ENCODE measurements around the gene ELFN1.

ELFN1 gene

GRCh38 chr7:1758028-1758858 is 88.2 kb downstream of the ELFN1 start:
- no peak for TF ChIP-seq GATA3 (IDR thresholded peaks at IDR 0.05; ENCODE audit: low read depth, low read length)
- TF ChIP-seq GATA2 (IDR thresholded peaks at IDR 0.05; ENCODE audit: low read depth, low read length): no peak

GRCh38 chr7:1758859-1759521 is 88.9 kb downstream of the ELFN1 start:
- TF ChIP-seq GATA3 (IDR thresholded peaks at IDR 0.05; ENCODE audit: low read depth, low read length) (no peak), GATA2 (IDR thresholded peaks at IDR 0.05; ENCODE audit: low read depth, low read length) (no peak)

GRCh38 chr7:1761097-1761496 is 91.0 kb downstream of the ELFN1 start:
- TF ChIP-seq GATA2 (IDR thresholded peaks at IDR 0.05; ENCODE audit: low read depth, low read length) (no peak), GATA3 (IDR thresholded peaks at IDR 0.05; ENCODE audit: low read depth, low read length) (no peak)

- TF ChIP-seq GATA2 (IDR thresholded peaks at IDR 0.05; ENCODE audit: low read depth, low read length): no peak
- TF ChIP-seq GATA3 (IDR thresholded peaks at IDR 0.05; ENCODE audit: low read depth, low read length): no peak
Observed at GRCh38 chr7:1761774-1762173, 91.7 kb downstream of the ELFN1 start.

- TF ChIP-seq GATA2 (IDR thresholded peaks at IDR 0.05; ENCODE audit: low read depth, low read length): no peak
- TF ChIP-seq GATA3 (IDR thresholded peaks at IDR 0.05; ENCODE audit: low read depth, low read length): no peak
Observed at GRCh38 chr7:1762238-1762945, 92.3 kb downstream of the ELFN1 start.

- no peak for TF ChIP-seq GATA3 (IDR thresholded peaks at IDR 0.05; ENCODE audit: low read depth, low read length)
Observed at GRCh38 chr7:1763033-1763432, 93.0 kb downstream of the ELFN1 start.

GRCh38 chr7:1765336-1765735 is 95.3 kb downstream of the ELFN1 start:
- TF ChIP-seq GATA3 (IDR thresholded peaks at IDR 0.05; ENCODE audit: low read depth, low read length): no peak
- TF ChIP-seq GATA2 (IDR thresholded peaks at IDR 0.05; ENCODE audit: low read depth, low read length): no peak

- TF ChIP-seq GATA2 (IDR thresholded peaks at IDR 0.05; ENCODE audit: low read depth, low read length) (no peak), GATA3 (IDR thresholded peaks at IDR 0.05; ENCODE audit: low read depth, low read length) (no peak)
Observed at GRCh38 chr7:1767524-1767923, 97.4 kb downstream of the ELFN1 start.

- TF ChIP-seq GATA3 (IDR thresholded peaks at IDR 0.05; ENCODE audit: low read depth, low read length): no peak
- TF ChIP-seq GATA2 (IDR thresholded peaks at IDR 0.05; ENCODE audit: low read depth, low read length): no peak
Observed at GRCh38 chr7:1768832-1769231, 98.8 kb downstream of the ELFN1 start.

GRCh38 chr7:1769286-1770200 is 99.5 kb downstream of the ELFN1 start:
- no peak for TF ChIP-seq GATA2 (IDR thresholded peaks at IDR 0.05; ENCODE audit: low read depth, low read length)
- no peak for TF ChIP-seq GATA3 (IDR thresholded peaks at IDR 0.05; ENCODE audit: low read depth, low read length)

- TF ChIP-seq GATA3 (IDR thresholded peaks at IDR 0.05; ENCODE audit: low read depth, low read length) (no peak), GATA2 (IDR thresholded peaks at IDR 0.05; ENCODE audit: low read depth, low read length) (no peak)
Observed at GRCh38 chr7:1770331-1770730, 100.3 kb downstream of the ELFN1 start.

GRCh38 chr7:1775389-1775788 is 105.3 kb downstream of the ELFN1 start:
- TF ChIP-seq GATA2 (IDR thresholded peaks at IDR 0.05; ENCODE audit: low read depth, low read length) (no peak), GATA3 (IDR thresholded peaks at IDR 0.05; ENCODE audit: low read depth, low read length) (no peak)

- TF ChIP-seq GATA3 (IDR thresholded peaks at IDR 0.05; ENCODE audit: low read depth, low read length) (no peak), GATA2 (IDR thresholded peaks at IDR 0.05; ENCODE audit: low read depth, low read length) (no peak)
Observed at GRCh38 chr7:1777122-1777521, 107.0 kb downstream of the ELFN1 start.

GRCh38 chr7:1779445-1779844 is 109.4 kb downstream of the ELFN1 start:
- TF ChIP-seq GATA2 (IDR thresholded peaks at IDR 0.05; ENCODE audit: low read depth, low read length): no peak
- TF ChIP-seq GATA3 (IDR thresholded peaks at IDR 0.05; ENCODE audit: low read depth, low read length): no peak

Data from SH-SY5Y (cell line).